Left colon (tissue), 2 donors: ENCODE measurements around the gene FGF19. TPM values are rescaled to one million over a fixed set of nuclear protein-coding genes. Genes with fewer than 3 reads are reported as not detected.

ENCODE experiments used
- ATAC-seq: fragments of 200-7000 bp; cut with Tn5 transposase; one replicate; pipeline ENCODE4 v1.9.1; 2020; ENCODE audit warnings: mild to moderate bottlenecking, moderate library complexity
- DNase-seq, 2 donors: peaks; one replicate each; pipeline ENCODE4 v3.0.0-alpha.2; 2020
- intact Hi-C, 2 donors: fragments of 100-400 bp; cut with DNase I in 1 of 2; cut with micrococcal nuclease in 1 of 2; formaldehyde crosslinking; loops; one replicate each; pipeline versions ENCODE4 v1.11.2 to v1.14.0; 2022; cut with DNase I, micrococcal nuclease
- long read RNA-seq: library from polyadenylated mRNA; unstranded; transcript quantifications from one replicate; pipeline ENCODE4 v2.0.0, GENCODE V29; 2021
- total RNA-seq, 2 donors: library from RNA; stranded (reverse); fragmentation: NEBNext Ultra II Directional; extraction: Animal tissue kit (Norgen Biotek cat#: 25700); gene quantifications; one replicate each; pipeline ENCODE4 v1.2.1, GENCODE V29; 2021
- donor health status: DM: no; HTN: no; CAD: no.
- donor health status: DM: yes; HTN: yes; CAD: no.

FGF19 gene, protein sequence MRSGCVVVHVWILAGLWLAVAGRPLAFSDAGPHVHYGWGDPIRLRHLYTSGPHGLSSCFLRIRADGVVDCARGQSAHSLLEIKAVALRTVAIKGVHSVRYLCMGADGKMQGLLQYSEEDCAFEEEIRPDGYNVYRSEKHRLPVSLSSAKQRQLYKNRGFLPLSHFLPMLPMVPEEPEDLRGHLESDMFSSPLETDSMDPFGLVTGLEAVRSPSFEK
- total RNA-seq, result not detected
- long read RNA-seq, result 0 reads

DNA sequence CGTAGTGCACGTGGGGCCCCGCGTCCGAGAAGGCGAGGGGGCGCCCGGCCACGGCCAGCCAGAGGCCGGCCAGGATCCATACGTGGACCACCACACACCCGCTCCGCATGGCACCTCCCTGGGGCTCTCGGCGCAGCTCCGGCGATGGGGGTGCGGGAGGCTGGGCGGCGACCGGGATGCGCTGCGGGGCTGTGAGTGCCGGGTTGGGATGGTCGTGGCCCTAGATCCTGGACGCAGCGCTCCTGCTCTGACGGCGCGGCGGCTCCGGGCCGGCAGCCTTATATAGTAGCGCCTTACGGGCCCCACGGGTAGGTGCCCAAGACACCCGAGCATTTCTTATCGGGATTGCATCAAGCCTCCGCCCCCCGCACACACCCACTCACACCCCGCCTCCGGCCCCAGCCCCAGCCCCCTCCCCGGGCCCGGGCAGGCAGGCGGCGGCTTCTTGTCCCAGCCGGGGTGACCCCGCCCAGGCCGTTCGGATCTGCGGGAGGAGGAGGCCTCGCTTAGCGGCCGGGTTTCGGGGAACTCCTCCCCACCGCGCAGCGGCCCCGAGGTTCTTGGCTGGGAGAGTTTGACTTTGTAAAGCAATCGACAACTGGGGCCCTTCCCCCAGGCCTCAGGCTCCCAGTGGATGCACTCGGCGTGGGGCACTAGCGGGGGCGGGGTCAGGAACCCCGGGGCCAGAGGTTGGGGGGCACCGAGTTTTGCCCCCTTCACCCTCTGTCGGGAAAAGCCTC lies at the start of gene FGF19:
TSS of gene FGF19 (minus strand) at position 255 of the 740 bp plus-strand sequence. CDS start at position 109, 146 bp downstream.
- ATAC-seq, result peak; percentile 26
- peak in 1 of 2 donors; percentile 34 for DNase-seq

DNA sequence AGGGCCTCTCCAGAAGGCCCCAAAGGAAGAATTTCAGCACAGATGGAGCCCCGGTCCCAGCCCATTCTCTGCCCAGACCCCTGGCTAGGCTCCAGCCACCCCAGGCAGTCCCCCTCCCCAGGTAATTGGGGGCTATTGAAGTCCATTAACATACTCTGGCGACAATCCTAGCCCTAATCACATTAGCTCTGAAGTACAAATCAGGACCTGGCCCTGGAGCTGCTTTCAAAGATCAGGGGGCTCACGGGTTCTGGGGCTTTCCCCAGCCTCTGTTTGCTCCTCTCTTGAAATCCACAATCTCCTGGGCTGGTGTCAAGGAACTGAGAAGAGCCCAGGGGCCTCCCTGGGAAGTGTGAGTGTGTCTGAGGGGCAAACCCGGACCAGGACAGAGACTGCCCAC lies 49.1 kb upstream of the FGF19 start:
- DNase-seq, result no peak
- no peak for ATAC-seq
- intact Hi-C loops, result no loop called here

More for the DNA sequence above, at the start of gene FGF19:
- intact Hi-C loops, result no loop called here

DNA sequence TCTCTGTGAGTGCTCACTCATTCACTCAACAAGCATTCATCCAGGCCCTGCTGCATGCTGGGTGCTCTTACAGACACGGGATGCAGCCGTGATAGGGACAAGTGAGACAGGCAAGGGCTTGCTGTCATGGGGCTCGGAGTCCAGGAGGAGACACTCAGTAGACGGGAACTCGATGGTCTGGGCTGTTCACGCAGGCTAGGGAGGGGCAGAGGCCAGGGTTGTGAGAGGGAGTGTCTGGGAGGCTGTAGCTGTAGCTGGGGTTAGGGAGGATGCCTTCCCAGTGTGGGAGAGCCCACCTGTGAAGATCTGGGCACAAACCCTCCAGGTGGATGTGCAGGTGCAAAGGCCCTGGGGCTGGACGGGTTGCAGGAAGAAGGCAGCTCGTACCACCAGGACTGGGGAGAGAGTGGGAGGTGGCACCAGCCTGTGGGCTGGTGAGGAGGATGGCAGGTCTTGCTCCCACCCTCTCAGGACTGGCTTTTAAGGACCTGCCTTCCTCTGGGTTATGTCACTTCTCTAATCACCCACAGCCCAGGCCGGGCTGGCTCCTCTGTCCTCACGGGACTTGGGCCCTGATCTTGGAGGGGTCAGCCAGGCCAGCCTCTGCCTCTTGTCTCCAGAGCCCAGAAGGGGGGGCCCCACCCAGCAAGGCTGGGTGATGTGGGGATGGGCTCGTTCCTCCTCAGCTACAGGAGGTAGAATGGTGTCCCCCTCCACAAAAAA lies 47.2 kb upstream of the FGF19 start:
- no peak for ATAC-seq
- intact Hi-C loops, result no loop called here

DNA sequence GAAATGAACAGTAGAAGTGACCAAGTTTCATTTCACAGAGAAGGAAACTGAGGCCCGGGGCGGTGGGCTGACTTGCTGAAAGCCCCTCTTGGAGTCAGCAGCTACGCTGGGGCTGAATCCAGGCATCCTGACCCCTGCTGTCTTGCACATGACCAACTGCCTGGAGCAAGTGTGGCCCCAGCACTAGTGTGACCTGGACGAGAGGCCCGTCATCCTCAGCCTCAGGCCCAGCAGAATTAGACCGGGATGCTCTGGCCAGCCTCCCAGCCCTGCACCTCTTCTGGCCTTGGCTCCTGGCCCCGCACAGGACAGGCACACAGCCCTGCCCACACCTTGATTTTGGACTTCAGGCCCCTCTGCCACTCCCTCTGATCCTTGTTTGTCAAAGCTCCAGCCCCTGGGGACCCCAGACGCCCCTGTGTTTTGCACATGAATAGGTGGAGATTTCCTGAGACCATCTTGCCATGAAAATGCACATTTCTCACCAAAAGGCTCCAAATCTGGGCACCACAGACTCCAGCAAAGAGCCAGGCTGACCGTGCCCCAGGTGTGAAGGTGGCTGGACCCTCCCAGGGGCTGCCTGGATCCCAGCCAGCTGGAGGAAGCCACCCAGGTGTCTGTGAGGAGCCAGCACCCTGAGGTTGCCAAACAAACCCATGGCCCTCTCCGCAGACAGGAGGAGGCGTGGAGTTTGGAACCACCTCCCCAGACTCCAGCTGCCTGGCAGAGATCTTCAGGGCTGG lies 46.5 kb upstream of the FGF19 start:
- ATAC-seq, result no peak
- intact Hi-C loops, result no loop called here
- no peak for DNase-seq

More for the DNA sequence above, 47.2 kb upstream of the FGF19 start:
- no peak for DNase-seq

DNA sequence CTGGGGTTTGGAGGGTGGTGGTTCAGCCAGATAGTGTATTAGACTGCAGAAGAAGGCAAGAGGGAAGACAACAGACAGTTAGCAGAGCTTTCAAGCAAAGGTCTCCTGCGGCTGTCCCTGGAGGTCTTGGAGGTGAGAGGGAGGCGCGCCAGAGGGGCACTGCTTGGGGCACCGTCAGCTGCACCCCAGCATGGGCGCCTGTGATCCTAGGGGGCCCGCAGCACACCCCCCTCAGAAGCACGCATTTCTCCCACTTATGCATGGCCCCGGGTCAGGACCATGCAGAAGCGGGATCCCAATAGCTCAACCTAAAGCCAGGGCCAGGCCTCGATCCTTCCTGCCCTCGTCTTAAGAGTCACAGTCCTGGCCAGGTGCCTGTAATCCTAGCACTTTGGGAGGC lies 44.8 kb upstream of the FGF19 start:
- intact Hi-C loops, result no loop called here
- no peak for ATAC-seq
- DNase-seq, result no peak

DNA sequence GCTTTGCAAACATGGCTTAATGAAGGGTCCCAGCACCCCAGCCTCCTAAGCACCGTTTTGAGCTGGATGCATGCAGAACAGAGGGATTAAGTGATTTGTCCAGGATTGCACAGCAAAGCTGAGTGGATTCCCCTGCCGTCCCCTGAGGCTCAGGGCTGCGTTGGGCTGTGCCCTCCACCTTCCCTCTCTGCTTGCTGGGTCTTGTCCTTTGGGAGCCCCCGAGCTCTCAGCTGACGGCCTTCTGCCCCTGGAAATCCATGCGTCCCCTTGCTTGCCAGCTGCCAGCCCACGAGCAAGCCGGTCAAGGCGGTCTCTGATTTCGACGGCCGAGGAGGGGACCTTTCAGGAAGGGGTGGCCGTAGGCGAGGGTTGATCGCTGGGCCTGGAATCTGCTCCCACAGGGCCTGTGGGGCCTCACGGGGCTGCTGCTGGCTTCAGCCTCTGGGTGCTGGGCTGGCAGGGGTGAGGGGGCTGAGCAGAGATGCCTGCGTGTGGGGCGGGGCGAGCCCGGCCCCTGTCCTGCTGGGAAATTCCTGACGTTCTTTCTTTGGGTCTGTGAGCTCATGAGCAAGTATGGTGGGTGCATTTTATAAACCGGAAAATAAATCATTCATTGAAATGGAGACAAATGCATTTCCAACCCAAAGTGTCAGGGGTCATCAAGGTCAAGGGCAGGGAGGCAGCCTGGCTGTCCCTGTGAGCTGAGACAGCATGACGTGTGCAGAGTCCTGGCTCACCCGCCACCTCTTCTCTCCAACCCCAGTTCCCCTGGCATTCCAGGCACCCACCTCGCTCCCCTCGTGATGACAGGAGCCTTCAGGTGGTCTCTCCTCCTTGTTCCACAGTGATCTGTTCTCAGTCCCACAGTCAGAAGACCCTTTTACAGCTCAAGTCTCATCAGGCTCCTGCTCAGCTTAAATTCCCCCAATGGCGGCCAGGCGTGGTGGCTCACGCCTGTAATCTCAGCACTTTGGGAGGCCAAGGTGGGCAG lies 43.2 kb upstream of the FGF19 start:
- ATAC-seq, result no peak
- intact Hi-C loops, result no loop called here
- DNase-seq, result no peak

DNA sequence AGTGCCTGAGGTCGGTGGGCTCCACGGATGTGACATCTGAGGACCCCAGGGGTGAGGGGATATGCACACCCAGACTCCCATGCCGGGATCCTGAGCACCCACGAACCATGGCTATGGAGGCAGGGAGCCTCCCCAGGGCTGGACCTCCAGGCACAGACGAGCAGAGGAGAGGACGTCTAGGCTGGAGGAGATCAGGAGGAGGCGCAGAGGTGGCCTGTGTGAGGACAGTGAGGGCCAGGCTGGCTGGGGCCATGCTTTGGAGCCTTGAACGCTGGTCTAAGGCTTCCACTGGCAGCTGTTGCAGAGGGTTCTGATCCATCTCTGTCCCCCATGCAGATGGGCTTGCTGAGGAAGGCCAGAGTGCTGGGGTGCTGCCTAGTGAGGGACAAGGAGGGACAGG lies 42.3 kb upstream of the FGF19 start:
- ATAC-seq (no peak), DNase-seq (no peak)
- intact Hi-C loops, result no loop called here

DNA sequence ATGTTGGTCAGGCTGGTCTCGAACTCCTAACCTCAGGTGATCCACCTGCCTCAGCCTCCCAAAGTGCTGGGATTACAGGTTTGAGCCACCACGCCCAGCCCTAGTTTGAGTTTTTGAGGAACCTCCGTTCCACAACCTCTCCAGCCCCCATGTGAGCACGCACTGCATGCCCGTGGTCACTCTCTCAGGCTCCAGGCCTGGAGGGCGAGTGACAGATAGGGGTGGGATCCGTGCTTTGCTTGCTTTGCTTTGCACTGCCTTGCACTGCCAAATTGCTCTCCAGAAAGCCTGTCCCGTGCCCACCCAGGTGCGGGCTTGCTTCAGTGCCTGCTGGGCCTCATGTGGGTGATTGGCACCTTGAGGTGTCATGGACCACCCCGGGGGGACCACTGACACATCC lies 41.4 kb upstream of the FGF19 start:
- DNase-seq (no peak), ATAC-seq (no peak)
- intact Hi-C loops, result no loop called here

DNA sequence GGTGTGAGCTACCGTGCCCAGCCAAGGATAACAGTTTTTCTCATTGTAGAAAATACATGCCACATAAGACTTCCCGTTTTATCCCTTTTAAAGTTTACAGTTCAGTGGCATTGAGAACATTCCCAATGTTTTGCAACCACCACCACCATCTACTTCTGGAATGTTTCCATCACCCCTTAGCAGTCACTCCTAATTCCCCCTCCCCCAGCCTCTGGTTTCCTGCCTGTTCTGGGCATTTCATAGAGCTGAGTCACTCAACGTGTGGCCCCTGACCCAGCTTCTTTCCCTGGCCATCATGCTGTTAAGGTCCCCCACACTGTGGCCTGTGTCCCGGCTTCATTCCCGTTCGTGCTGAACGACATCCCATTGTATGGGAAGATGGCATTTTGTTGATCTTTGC lies 40.6 kb upstream of the FGF19 start:
- ATAC-seq, result no peak
- intact Hi-C loops, result no loop called here
- DNase-seq, result no peak

DNA sequence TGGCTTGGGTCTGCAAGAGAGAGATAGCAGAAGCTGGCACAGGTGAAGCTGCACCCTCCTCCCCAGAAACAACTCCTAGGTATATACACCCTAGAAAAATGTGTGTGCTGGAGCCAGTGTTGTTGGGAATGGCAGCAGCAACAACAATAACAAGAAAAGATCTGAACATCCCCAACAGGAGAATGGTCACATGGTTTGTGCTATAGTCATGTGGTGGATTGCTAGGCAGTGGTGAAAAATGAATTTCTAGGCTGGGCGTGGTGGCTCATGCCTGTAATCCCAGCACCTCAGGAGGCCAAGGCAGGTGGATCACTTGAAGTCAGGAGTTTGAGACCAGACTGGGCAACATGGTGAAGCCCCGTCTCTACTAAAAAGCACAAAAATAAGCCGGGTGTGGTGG lies 31.0 kb upstream of the FGF19 start:
- DNase-seq (no peak), ATAC-seq (no peak)
- intact Hi-C loops, result no loop called here

DNA sequence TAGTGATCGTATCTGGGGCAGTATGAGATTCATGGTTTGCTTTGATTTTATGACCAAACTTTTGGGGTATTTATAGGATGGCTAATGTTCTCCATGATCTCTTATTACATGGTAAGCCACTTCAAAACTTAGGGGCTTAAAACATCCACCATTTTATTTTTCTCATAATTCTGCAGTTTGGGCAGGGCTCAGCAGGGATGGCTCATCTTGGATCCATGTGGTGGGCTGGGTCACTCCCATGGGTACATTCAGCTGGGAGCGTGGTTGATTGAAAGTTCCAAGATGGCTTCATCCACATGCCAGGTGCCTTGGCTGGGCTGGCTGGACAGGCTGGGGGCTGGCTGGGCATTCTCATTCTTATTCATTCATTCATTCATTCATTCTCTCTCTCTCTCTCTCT lies 30.5 kb upstream of the FGF19 start:
- ATAC-seq (no peak), DNase-seq (no peak)
- intact Hi-C loops, result no loop called here

DNA sequence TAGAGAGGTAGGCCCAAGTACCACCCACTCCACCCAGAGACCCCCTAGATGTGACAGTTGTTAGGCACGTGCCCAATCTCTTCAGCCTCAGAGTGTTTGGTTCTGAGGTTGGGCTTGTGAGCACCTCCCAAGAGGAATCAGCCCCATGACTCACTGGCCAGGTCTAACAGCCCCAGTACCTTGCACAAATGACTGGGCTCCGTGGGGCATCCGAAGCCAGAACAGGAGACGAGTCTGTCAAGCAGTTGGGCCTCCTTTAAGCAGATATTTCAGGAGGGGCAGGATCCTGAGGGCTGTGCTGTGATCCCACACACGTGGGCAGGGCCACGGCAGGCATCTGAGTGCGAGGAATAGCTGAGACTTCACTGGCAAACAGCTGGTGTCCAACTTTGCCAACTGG lies 29.1 kb upstream of the FGF19 start:
- ATAC-seq (no peak), DNase-seq (no peak)
- intact Hi-C loops, result no loop called here

DNA sequence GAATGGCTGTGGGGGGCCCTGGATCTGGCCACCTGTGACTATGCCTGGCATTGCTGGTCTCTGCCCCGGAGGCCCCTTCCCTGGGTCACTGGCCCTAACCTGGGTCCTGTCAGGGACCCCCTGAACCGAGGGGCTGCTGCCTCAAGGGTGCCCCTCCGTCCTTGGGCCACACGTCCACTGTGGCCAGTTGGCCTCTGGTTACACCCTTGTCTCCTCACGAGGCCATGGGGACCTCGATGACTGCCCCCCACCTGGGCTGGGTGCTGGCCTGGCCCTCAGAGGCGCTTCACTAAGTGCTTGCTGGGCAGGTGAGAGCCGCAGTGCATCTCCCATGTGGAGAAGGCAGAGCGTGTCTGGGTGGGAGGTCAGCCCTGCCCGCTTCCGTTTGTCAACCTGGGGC lies 27.3 kb upstream of the FGF19 start:
- intact Hi-C loops, result no loop called here
- no peak for ATAC-seq
- no peak for DNase-seq

DNA sequence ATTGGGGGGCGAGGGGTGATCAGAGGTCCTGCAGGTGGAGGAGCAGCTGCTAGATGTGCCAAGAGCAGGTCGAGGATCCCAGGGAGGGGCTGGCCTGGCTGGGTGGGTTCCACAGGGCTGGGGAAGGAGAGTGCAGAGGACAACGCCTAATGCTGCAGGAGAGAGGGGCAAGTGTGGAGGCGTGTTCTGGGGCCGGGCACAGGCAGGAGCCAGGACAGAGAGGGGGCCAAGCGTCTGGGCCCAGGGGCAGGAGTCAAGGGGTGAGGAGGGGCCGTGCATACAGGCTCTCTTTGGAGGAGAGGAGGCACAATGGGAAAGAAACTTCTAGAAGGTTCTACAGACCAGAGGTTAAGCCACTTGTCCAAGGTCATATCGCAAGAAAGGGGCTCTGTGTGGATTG lies 26.7 kb upstream of the FGF19 start:
- DNase-seq (no peak), ATAC-seq (no peak)
- intact Hi-C loops, result no loop called here

DNA sequence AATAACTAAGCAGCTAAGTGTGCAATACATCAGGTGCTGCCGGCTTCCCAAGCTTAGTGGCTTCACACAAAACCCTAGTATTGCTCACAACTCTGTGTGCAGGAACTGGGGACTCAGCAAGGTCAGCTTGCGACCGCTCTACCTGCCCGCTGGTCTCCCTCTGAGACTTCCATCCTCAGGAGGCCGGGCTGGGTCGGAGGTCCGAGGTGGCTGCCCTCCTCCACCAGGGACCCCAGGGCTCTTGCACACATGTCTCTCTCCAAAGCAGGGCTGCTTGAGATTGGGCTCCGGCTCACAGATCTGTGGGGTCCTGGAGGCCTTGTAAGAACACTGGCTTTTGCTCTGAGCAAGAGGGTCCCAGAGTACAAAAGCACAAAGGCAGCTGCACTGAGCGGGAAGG lies 25.4 kb upstream of the FGF19 start:
- intact Hi-C loops, result loop anchor here in 1 of 2 donors (10.0 kb wide), 1 partner anchor 156 kb away; no protein-coding TSS in a partner anchor
- DNase-seq, result no peak
- ATAC-seq, result no peak

DNA sequence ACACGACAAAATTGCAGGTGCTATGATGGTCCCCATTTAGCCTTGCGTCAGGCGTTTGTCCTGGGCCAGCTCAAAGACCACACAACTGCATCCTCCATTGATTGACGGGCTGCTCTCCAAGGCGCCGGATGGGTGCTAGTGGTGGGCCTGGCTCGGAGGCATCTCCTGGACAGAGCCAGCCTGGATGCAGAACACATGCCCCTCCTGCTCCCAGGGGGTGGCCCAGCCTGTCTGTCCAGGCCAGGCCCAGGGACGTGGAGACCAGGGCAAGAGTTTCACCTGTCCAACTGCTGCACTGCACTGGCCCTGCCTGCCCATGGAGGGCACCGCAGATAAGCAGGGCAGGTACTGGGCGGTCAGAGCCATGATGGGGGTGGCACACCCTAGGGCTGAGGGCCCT lies 23.4 kb upstream of the FGF19 start:
- ATAC-seq (no peak), DNase-seq (no peak)
- intact Hi-C loops, result loop anchor here in 1 of 2 donors (10.0 kb wide), 1 partner anchor 158 kb away; no protein-coding TSS in a partner anchor

DNA sequence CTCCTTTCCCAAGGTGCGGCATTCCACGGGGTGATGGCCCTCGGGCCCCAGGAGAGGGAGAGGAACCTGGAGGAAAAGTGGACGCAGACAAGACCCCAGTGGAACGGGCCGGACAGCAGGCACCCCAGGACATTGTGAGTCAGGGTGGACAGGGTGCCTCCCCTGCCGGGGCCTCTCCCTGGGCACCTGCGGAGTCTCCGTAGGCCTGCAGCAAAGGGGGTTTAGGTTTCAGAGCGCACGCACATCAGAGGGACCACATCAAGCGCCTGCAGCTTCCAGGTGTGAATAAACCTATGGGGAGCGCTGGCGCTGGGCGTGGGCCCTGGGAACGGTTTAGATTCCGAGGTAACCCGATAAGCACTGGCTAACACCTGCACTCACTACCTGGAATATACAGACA lies 22.7 kb upstream of the FGF19 start:
- ATAC-seq, result no peak
- DNase-seq, result no peak
- intact Hi-C loops, result loop anchor here in 1 of 2 donors (10.0 kb wide), 1 partner anchor 158 kb away; no protein-coding TSS in a partner anchor

DNA sequence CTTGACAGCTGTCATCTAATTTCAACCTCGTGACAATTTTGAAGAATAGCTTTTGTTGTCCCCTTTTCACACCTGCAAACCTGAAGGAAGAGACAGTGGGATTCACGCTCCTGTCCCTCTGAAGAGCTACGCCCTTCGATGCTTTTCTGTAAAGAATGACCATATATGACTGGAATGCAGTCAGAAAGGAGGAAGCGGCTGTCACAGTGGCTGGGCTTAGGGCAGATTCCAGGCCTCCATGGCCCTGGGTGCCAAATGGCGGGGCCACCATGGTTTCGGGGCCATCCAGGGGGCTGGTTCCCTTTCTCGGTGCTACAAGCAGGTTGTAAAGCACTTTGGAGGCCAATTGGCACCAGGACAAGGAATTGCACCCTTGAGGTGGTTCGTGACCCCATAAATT lies 22.2 kb upstream of the FGF19 start:
- DNase-seq (no peak), ATAC-seq (no peak)
- intact Hi-C loops, result loop anchor here in 1 of 2 donors (10.0 kb wide), 1 partner anchor 159 kb away; no protein-coding TSS in a partner anchor
